Stimulated activated CD4-positive, alpha-beta T cell treated with anti-CD3 and anti-CD28 coated beads, Interleukin-4, amount 100 ng/mL, for 24 hours (primary cell): ENCODE measurements around the gene BPIFB1.

Source experiments
- DNase-seq: peaks from one replicate; pipeline ENCODE4 v3.0.0-alpha.2; 2020

Gene BPIFB1

GRCh38 chr20:33282991-33283555, at the start of gene BPIFB1:
Gene BPIFB1, plus strand, starts transcription at chr20:33283214. Its CDS starts 2,860 bp downstream, at chr20:33286074.
- no peak for DNase-seq

- DNase-seq = no peak
Measured at GRCh38 chr20:33234050-33234449, 49.0 kb upstream of the BPIFB1 start.

- DNase-seq = no peak
Measured at GRCh38 chr20:33235696-33236095, 47.3 kb upstream of the BPIFB1 start, which contains the start of gene BPIFA1. Gene BPIFA1, plus strand, starts transcription at chr20:33235996. Its CDS starts 1,716 bp downstream, at chr20:33237712.

GRCh38 chr20:33236351-33236750, 46.7 kb upstream of the BPIFB1 start:
- no peak for DNase-seq

- no peak for DNase-seq
Measured at GRCh38 chr20:33237989-33238388, 45.0 kb upstream of the BPIFB1 start.

GRCh38 chr20:33239418-33239817, 43.6 kb upstream of the BPIFB1 start:
- DNase-seq = no peak

GRCh38 chr20:33239979-33240736, 42.9 kb upstream of the BPIFB1 start:
- no peak for DNase-seq

- DNase-seq = no peak
Measured at GRCh38 chr20:33240923-33241322, 42.1 kb upstream of the BPIFB1 start.

GRCh38 chr20:33242319-33243100, 40.5 kb upstream of the BPIFB1 start:
- DNase-seq = no peak

GRCh38 chr20:33246077-33246476, 36.9 kb upstream of the BPIFB1 start:
- DNase-seq = no peak

- no peak for DNase-seq
Measured at GRCh38 chr20:33249456-33249855, 33.6 kb upstream of the BPIFB1 start.

- no peak for DNase-seq
Measured at GRCh38 chr20:33250666-33251065, 32.3 kb upstream of the BPIFB1 start.

GRCh38 chr20:33251496-33251895, 31.5 kb upstream of the BPIFB1 start:
- no peak for DNase-seq

GRCh38 chr20:33252460-33252859, 30.6 kb upstream of the BPIFB1 start:
- no peak for DNase-seq

- DNase-seq = no peak
Measured at GRCh38 chr20:33255005-33255404, 28.0 kb upstream of the BPIFB1 start.

- no peak for DNase-seq
Measured at GRCh38 chr20:33257237-33257636, 25.8 kb upstream of the BPIFB1 start.

GRCh38 chr20:33259371-33259770, 23.6 kb upstream of the BPIFB1 start:
- DNase-seq = no peak

GRCh38 chr20:33261465-33261864, 21.5 kb upstream of the BPIFB1 start:
- no peak for DNase-seq

- no peak for DNase-seq
Measured at GRCh38 chr20:33262658-33263065, 20.4 kb upstream of the BPIFB1 start.

GRCh38 chr20:33263784-33264183, 19.2 kb upstream of the BPIFB1 start:
- DNase-seq = no peak

- no peak for DNase-seq
Measured at GRCh38 chr20:33267701-33268100, 15.3 kb upstream of the BPIFB1 start.

- no peak for DNase-seq
Measured at GRCh38 chr20:33272155-33272873, 10.7 kb upstream of the BPIFB1 start.
